GM18499 (cell line): ENCODE measurements around the gene MFGE8.

ENCODE experiments used
- ATAC-seq: cut with Tn5 transposase; IDR thresholded peaks from one replicate; pipeline ENCODE4 v1.9.1; 2021; ENCODE audit warnings: moderate number of reproducible peaks; ENCODE audit not compliant: insufficient read depth, unreplicated experiment

MFGE8 gene

DNA sequence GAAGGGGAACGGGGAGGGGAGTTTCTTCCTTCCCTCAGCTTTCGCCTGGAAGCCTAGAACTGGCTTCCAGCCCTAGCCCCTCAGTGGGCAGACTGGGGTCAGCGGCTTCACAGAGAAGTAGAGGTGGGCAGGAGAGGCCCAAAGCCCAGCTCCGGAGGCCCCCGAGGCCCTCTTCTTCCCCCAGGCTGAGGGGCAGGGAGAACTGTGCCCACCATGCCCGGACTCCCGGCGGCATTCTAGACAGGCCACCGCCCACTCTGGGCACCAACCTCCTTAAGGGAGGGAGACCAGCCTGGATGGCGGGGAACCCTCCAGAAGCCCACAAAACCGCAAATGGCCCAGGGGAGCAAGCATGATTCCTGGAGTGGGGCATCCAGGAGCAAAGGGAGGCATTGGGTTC, 35.8 kb downstream of the MFGE8 start:
- ATAC-seq, result no peak

DNA sequence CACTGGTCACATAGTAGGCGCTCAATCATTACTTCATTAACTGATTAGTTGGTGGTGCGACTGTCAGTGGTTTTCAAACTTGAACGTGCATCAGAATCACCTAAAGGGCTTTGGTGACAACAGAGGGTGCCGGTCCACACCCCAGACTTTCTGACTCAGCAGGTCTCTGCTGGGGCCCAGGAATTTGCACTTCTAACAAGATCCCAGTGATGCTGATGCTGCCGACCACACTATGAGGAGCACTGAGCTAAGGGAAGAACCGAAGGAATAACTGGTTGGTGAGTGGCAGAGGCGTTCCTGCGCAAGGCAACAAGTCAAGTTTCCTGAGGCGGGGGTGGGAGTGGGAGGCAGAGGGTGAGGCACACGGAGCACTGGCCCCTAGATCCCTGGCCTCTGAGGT, 36.6 kb downstream of the MFGE8 start:
- ATAC-seq, result no peak

DNA sequence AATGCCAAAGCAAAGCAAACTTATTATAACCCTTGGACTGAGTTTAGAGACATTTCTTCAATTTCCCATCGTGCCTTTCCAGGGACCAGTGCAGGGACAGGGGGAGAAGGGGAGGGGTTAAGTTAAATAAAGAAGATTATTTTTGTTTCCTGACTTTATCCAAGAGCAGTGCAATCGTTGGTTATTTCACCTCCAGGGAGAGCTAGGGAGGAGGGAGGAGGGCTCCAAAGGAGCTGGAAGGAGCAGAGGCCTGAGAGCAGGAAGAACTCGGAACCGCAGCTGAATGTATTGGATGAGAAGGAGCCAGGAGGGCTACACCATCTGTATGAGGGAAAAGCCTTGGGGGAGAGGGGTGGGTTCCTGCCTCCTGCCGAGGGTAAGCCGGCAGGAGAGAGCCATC, 38.5 kb downstream of the MFGE8 start:
- no peak for ATAC-seq

DNA sequence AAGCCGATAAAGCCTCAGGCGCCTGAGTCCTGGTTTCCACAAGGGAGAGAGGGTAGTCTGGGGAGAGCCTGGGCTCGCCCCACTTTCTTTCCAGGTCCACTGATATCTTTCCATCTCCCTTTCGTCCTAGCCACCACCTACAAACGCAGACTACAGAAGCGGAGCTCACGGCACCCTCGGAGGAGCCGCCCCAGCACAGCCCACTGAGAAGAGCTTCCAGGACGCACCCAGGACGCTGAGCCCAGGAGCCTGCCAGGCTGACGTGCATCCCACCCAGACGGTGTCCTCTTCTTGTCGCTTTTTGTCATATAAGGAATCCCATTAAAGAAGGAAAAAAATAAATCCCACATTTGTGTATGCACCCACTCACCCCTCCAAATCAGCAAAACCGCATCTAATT, 38.9 kb downstream of the MFGE8 start:
- ATAC-seq, result no peak

DNA sequence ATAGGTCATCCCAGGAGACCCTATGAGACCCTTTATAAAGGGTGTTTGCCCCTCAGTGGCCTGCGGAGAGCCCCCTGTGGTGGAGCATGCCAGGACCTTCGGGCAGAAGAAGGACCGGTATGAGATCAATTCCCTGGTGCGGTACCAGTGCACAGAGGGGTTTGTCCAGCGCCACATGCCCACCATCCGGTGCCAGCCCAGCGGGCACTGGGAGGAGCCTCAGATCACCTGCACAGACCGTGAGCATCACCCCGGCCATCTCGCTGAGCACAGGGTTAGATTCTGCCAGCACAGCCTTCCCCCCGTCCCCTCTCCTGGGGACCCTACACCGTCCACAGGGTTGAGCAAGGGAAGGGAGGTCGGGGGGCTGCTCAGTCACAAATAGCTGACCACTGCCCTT, 39.4 kb downstream of the MFGE8 start:
- ATAC-seq, result no peak

DNA sequence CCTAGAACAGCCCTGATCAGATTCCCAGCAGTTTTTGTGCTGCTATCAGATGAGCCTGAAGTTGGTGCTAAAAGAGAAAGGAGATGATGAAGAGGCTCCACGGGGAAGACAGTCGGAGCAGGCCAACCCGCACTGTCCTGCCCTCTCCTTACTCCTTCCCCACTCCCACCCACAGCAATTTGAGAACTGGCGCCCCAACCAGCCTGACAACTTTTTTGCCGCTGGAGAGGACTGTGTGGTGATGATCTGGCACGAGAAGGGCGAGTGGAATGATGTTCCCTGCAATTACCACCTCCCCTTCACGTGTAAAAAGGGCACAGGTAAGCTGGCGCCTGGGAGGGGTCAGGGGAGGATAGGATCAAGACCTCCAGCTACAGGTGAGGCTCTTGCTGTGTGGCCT, 40.5 kb downstream of the MFGE8 start:
- no peak for ATAC-seq

DNA sequence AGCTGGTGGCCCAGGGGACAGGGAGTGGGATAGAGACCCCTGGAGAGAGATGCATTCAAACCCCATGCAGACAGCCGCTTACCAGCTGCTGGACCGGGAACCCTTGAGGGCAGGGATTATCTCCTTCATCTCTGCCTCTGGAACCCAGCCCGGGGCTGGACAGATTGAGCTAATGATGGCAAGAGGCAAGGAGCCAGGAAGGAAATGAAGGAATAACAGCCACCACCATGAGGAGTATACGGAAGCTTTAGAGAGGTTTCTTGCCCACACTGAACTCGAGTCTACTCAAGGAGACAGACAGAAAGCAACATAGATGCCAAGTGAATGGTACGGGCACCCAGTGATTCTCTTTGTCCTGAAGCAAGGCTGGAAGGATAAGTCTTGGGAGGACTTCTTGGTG, 41.1 kb downstream of the MFGE8 start:
- no peak for ATAC-seq

DNA sequence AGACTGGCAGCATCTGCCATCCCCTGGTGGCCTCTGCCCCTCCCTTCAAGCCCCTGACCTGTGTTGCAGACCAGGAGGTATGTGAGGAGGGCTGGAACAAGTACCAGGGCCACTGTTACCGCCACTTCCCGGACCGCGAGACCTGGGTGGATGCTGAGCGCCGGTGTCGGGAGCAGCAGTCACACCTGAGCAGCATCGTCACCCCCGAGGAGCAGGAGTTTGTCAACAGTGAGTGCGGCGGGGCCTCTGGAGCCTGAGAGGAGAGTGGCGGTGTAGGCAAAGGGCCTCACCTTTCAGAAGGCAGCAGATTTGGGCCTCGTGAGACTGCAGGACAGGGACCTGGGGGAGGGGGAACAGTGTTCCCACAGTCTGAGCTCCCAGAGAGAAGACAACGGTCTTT, 41.9 kb downstream of the MFGE8 start:
- ATAC-seq, result no peak

DNA sequence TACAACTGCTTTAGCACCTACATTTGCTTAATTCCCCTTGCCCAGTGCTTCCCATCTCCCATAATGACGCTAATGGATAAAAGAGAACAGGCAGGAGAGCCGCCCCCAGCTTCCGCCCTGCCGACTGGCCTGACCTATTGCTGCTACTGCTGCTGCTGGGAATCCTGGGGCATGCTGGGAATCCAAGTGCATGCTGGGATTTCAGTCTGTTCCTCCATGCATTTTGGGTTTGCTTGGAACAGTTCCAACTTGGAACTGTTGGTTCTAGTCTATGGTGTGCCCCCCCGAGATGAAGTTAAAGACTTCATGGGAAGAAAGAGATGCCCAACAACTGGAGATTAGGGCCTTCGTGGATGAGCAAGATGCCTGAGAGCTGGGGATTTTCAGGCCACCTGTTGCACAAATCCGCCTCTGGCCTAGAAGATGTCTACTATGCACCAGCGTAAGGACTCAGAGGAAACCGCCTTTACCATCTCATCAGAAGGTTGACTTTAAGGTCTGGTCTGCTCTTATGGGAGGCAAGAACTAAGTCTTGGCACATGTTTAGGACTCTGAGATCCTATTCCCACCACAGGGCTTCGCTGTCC, 46.8 kb downstream of the MFGE8 start:
- ATAC-seq, result no peak

DNA sequence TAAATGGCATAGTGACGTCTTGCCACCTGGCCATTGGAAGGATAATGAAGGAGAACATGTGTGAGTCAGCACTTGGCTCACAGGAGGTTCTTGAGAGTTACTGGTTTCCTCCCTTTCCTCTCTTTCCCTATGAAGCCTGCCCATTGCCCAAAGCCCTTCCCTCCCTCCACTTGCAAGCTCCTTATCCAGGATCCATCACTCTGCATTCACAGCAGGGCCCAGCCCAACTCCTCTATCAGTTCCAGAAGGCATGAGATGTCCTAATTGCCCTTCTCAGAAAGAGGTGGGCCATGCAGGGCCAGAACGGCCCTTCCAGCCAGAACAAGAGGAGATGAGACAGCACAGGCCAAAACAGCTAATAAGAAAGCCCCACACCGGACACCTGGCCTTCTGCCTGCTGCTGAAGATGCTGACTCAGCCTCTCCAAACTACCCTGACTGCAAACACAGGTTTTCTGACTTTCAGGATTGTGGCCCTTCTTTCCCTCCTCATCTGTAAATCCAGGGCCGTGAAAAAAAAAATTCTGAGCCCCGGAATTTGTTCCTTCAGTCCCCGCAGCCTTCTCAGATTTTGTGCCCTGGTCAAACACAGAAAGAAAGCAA, 47.6 kb downstream of the MFGE8 start:
- no peak for ATAC-seq

DNA sequence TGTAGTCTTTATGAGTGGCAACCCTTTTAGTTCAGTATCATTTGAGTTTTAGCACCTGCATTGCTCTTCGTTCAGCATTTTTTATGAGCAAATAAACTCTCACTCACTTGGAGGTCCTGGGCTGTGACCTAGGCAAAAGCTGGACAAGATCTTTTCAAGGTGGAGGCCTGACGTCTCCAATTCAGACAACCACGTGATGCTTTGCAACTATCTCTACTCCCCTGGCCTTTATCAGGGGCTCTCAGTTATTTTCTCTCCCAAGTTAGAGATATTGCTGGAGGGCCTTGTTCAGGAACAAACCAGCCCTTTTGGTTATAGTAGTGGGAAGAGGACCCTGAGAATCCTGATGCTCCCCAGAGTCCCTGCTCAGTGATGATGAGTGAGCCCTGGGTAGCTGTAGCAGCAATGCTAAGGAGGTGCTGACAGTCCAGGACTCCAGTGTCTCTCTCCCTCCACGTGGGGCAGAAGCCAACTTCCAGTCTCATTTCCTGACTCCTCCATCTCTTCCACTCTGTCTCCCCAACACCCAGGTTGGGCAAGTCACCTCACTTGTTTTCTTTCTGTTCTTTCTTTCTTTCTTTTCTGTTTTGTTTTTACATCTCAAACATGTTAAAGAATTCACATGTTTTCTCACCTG, 48.2 kb downstream of the MFGE8 start:
- no peak for ATAC-seq

DNA sequence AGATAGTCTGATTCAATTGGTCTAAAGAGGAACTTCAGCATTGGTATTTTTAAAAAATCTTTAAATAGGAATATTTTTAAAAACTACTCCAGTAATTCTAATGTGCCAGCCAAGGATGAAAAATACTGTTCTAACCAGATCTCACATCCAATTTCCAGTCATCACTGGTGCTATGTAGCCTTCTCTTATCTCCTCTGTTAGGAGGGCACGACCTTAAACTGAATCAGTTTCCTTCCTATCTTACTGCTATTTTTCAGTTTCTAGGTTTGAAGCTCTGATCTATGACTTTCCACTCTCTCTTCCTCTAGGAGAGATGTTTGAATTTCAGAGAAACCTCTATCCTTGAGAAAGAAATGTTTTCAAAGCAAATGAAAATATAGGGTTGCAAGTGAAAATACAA, 49.8 kb downstream of the MFGE8 start:
- ATAC-seq, result no peak

DNA sequence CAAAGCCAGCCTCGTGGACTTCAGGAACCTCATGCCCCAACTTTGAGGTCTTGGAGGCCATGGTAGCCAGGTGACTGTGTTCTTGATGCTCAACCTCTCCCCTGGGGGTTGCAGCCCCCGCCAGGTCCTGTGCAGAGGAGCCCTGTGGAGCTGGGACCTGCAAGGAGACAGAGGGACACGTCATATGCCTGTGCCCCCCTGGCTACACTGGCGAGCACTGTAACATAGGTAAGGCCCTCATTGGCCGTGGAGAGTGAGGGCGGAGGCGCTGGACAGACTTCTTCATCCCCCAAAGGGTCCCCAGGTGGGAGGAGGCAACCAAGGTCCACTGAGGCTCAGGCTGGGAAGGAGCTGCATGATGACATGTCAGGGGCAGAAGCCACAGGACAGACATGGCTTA, 53.0 kb downstream of the MFGE8 start:
- ATAC-seq, result no peak

DNA sequence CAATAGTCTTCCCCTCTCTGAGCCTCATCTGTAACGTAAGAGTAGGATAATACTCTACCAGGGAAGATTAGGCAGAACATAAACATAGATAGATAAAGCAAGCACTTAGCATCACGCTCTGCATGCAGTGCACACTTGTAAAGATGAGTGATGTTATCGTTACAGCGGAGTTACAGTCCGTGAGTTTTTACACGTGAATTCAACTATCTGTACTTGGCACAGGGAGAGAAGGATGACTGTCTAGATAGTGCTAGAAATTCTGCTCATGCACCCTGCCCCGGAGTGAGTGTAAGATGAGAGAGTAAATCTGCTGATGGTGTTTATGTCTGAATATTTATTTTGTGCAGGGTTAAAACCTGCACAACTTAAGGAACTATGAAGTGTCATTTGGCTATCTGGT, 53.6 kb downstream of the MFGE8 start:
- no peak for ATAC-seq

DNA sequence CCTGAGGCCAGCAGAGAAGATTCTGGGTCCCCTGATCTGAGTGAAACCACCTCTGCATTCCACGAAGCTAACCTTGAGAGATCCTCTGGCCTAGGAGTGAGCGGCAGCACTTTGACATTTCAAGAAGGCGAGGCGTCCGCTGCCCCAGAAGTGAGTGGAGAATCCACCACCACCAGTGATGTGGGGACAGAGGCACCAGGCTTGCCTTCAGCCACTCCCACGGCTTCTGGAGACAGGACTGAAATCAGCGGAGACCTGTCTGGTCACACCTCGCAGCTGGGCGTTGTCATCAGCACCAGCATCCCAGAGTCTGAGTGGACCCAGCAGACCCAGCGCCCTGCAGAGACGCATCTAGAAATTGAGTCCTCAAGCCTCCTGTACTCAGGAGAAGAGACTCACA, 54.2 kb downstream of the MFGE8 start:
- ATAC-seq, result no peak

DNA sequence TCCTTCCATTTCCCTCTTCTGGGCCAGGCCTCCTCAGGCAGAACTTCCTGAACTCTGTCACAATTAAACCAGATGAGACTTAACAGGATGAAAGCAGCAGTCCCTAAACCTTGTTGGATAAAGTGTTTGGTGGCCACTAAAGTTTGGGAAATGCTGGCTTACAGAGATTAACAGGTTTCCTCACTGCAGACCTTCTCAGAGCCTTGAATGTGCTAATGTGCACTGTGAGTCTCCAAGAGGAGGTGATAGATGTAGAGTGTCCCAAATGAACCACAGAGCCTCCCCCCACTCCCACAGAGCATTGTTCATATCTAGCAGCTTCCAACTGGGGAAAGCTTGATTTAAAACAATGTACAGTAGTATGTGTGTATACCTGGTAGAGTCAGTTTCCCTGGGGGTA, 60.7 kb downstream of the MFGE8 start:
- no peak for ATAC-seq

DNA sequence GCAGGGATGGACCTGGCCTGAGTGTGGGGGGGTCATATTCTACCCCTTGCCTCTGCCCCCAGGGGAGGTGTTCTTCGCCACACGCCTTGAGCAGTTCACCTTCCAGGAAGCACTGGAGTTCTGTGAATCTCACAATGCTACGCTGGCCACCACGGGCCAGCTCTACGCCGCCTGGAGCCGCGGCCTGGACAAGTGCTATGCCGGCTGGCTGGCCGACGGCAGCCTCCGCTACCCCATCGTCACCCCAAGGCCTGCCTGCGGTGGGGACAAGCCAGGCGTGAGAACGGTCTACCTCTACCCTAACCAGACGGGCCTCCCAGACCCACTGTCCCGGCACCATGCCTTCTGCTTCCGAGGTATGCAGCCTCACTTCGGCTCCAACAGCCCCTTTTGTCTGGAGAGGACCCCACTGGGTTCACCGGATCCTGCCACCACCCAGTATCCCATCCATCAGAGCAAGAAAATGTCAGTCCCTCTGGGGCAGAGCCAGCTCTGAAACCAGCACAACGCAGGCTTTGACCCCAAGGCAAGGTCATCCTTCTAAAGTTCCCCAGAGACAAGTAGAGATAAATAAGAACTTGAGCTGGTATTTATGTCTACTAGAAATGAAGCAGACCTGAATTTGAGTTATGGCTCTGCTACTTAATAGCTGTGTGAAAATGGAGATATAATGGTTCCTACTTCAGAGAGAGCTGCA, 63.7 kb downstream of the MFGE8 start:
- no peak for ATAC-seq
